Heart right ventricle (tissue), 16 donors: Measurements from ENCODE around the gene RAMP3. TPM values are rescaled to one million over a fixed set of nuclear protein-coding genes. Genes with fewer than 3 reads are reported as not detected.

ENCODE experiments used
- ATAC-seq, 8 donors: fragments of 200-7000 bp; cut with Tn5 transposase; one replicate each; pipeline ENCODE4 v1.9.1; 2020; ENCODE audit warnings: mild to moderate bottlenecking in 8 of 8, moderate library complexity in 8 of 8, moderate number of reproducible peaks in 1 of 8
- DNase-seq, 2 donors: peaks; one replicate each; pipeline ENCODE4 v3.0.0-alpha.2; 2020
- H3K27ac ChIP-seq, 10 donors: fragments of 200-600 bp; sonication (generic) in 2 of 10; one replicate each; pipeline versions ENCODE4 v1.5.0 to v1.8.0; 2020 to 2022; ENCODE audit warnings: mild to moderate bottlenecking in 3 of 10
- H3K27me3 ChIP-seq, 7 donors: fragments of 200-600 bp; one replicate each; pipeline ENCODE4 v1.8.0; 2021 to 2022; ENCODE audit warnings: mild to moderate bottlenecking in 2 of 7
- H3K36me3 ChIP-seq, 9 donors: fragments of 200-600 bp; sonication (generic) in 1 of 9; one replicate each; pipeline versions ENCODE4 v1.5.0 to v1.8.0; 2020 to 2022; ENCODE audit warnings: mild to moderate bottlenecking in 2 of 9
- H3K4me1 ChIP-seq, 9 donors: fragments of 200-600 bp; sonication (generic) in 1 of 9; one replicate each; pipeline versions ENCODE4 v1.5.0 to v1.8.0; 2020 to 2022; ENCODE audit warnings: mild to moderate bottlenecking in 4 of 9
- H3K4me3 ChIP-seq, 10 donors: fragments of 200-600 bp; sonication (generic) in 2 of 10; one replicate each; pipeline versions ENCODE4 v1.5.0 to v1.8.0; 2020 to 2022; ENCODE audit warnings: mild to moderate bottlenecking in 7 of 10, moderate library complexity in 2 of 10
- H3K9me3 ChIP-seq, 11 donors: fragments of 200-600 bp in 10 of 11; sonication (generic) in 2 of 11; one replicate each; pipeline versions ENCODE4 v1.5.0 to v1.8.0; 2013 to 2022; ENCODE audit warnings: mild to moderate bottlenecking in 2 of 11, control low read depth in 1 of 11, moderate library complexity in 1 of 11
- CTCF ChIP-seq, 9 donors: fragments of 200-600 bp; sonication (generic) in 2 of 9; IDR thresholded peaks; one replicate each; pipeline versions ENCODE4 v1.5.0 to v1.8.0; 2021 to 2022; ENCODE audit warnings: antibody characterized with exemption in 9 of 9, mild to moderate bottlenecking in 5 of 9, moderate library complexity in 1 of 9
- WGBS, 2 donors: extraction: QIAGEN DNeasy Blood & Tissue Kit; methylation state at CpG; one replicate each; pipeline ENCODE4 v1.1.7; 2013; ENCODE audit warnings: inconsistent platforms in 1 of 2; 5-methylcytosine and 5-hydroxymethylcytosine counted together
- intact Hi-C, 10 donors: fragments of 100-400 bp; cut with DNase I; formaldehyde crosslinking; loops; one replicate each; pipeline versions ENCODE4 v1.11.1 to v1.14.2; 2022
- polyA plus RNA-seq, 2 donors: library from polyadenylated mRNA; stranded (reverse); fragments of 200-250 nt; gene quantifications; one replicate each; pipeline ENCODE4 v1.2.3, GENCODE V29; 2013
- total RNA-seq, 10 donors: library from RNA; stranded (reverse); fragmentation: NEBNext Ultra II Directional in 3 of 10; extraction: Animal tissue kit (Norgen Biotek cat#: 25700) in 3 of 10; gene quantifications; one replicate each; pipeline versions ENCODE4 v1.2.1 to v1.2.4, GENCODE V29; 2021 to 2023
- donor health status: Arrhythmogenic right ventricular cardiomyopathy.
- donor health status: ischemic (EF 13 %, LVEDD 7.1; RV severe dilation, severe dysfunction).
- donor health status: healthy with polysubstance abuse.
- donor health status: DM: no; HTN: yes; CAD: no.
- donor health status: DM: no; HTN: no; CAD: no.
- donor health status: ischemic (EF 25% LVEDD 6.9; RV normal size, moderate dysfunction).
- donor health status: ischemic (EF 25% LVEDD 5.7; RV mildly dilated, moderate dysfunction).
- donor health status: healthy.
- donor health status: DM: yes; HTN: yes; CAD: no.
- donor health status: Ischemic cardiomyopathy.
- donor health status: ischemic (EF 35%, LVEDD 5.7; RV mildly dilated, moderate dysfunction).
- donor health status: nonischemic (EF 11% LVEDD 7.7; RV severe dilation, severe dysfunction).
- donor health status: DM: yes; HTN: yes; CAD: no.
- donor health status: PGD.
- donor health status: ischemic (EF 29% LVEDD 5.4; RV normal size, mild dysfunction).
- donor health status: nonischemic (EF 23%, LVEDD 6.1; RV moderate dilation, normal function).

The RAMP3 gene
- total and polyA plus RNA-seq, 12 donors: 12.7 to 70.2 (median 29.1) TPM

DNA sequence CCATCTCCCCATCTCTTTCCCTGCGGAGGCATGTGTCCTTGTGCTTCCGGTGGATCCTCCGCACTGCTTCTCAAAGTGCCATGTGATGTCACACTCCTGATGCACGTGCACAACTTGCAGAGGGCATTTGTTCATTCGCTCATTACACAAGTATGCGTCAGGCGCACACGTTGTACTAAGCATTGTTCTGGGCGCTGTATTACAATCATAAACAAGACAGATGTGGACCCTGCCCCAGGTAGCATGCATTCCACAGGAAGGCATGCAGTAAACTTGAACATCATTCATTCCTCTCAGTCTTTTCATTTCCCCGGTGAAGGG is 9.0 kb upstream of the RAMP3 start:
- ATAC-seq (no peak), DNase-seq (no peak)
- Histone ChIP-seq H3K9me3 (no peaks in the 10 kb centered on the region), H3K27ac (no peak overlapping the region), H3K36me3 (no peaks in the 10 kb centered on the region), H3K4me1 (no peaks in the 10 kb centered on the region), H3K4me3 (no peak overlapping the region), H3K27me3 (peaks cover 0 to 35% (median 17%) of the 10 kb centered on the region in 7 donors)
- WGBS, 2 donors: 82 to 87% methylated on average over 10 of the region's 10 CpGs
- TF ChIP-seq CTCF (IDR thresholded peaks at IDR 0.05): no peak
- intact Hi-C loops: no loop called here

DNA sequence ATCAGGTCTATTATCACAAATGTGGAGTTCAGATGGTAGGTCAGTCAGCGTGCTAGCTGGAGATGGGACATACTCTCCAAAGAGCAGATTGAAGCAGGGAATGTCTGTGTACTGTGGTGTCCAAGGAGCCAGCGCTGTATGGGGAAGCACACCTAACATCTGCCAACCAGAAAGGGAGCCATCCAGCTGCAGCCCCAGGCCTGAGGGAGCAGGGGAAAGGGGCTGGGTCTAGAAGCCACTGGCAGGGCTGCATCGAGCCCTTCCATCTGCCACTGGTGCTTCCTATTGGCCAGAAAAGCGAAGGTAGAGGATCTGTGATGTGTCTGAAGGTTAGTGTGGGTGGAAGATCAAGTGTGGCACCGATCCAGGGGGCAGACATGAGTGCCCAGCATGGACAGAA is 8.0 kb upstream of the RAMP3 start:
- ATAC-seq (no peak), DNase-seq (no peak)
- WGBS, 2 donors: 76 to 81% methylated on average over 5 of the region's 5 CpGs
- Histone ChIP-seq H3K36me3 (no peaks in the 10 kb centered on the region), H3K27me3 (peaks cover 0 to 31% (median 16%) of the 10 kb centered on the region in 7 donors), H3K4me1 (peaks cover 0 to 3% (median 0%) of the 10 kb centered on the region in 9 donors), H3K9me3 (no peaks in the 10 kb centered on the region), H3K4me3 (no peak overlapping the region), H3K27ac (no peak overlapping the region)
- intact Hi-C loops: loop anchor here in 5 of 10 donors (2.0 to 10.0 kb wide), 4 partner anchors 111 to 705 kb away; no protein-coding TSS in a partner anchor
- no peak for TF ChIP-seq CTCF (IDR thresholded peaks at IDR 0.05)

DNA sequence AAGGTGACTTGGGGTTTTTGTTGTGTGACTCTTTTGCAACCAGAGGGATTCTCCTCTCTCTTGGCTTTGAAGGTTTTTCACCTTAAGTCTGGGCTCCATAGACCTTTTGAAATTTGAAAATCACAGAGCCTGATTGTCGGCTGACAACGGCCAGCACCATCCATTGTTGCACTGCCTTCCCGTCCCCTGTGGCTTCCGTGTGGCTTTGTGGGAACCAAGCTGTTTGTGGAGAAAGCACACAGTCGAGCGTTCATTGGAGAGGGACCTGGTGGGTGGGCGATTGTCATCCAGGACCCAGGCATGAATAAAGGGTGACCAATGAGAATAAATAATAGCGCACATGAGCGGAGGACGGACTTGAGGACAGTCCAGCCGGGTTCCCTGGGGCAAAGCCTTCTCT is 7.4 kb upstream of the RAMP3 start:
- intact Hi-C loops: loop anchor here in 5 of 10 donors (2.0 to 10.0 kb wide), 4 partner anchors 111 to 705 kb away; no protein-coding TSS in a partner anchor
- Histone ChIP-seq H3K9me3 (no peaks in the 10 kb centered on the region), H3K4me1 (peaks cover 0 to 9% (median 0%) of the 10 kb centered on the region in 9 donors), H3K36me3 (no peaks in the 10 kb centered on the region), H3K27ac (no peak overlapping the region), H3K4me3 (no peak overlapping the region), H3K27me3 (peaks cover 0 to 25% (median 16%) of the 10 kb centered on the region in 7 donors)
- DNase-seq: no peak
- no peak for TF ChIP-seq CTCF (IDR thresholded peaks at IDR 0.05)
- no peak for ATAC-seq
- 84 to 86% methylated on average over 11 of the region's 11 CpGs for WGBS, 2 donors

- peaks cover 0 to 26% (median 16%) of the 10 kb centered on the region in 7 donors for H3K27me3 ChIP-seq
- TF ChIP-seq CTCF (IDR thresholded peaks at IDR 0.05): no peak
- 66 to 76% methylated on average over 9 of the region's 9 CpGs for WGBS, 2 donors
- H3K4me1 ChIP-seq: peaks cover 0 to 9% (median 0%) of the 10 kb centered on the region in 9 donors
- H3K36me3 ChIP-seq: no peaks in the 10 kb centered on the region
- no peak overlapping the region for H3K27ac ChIP-seq
- H3K9me3 ChIP-seq: no peaks in the 10 kb centered on the region
- intact Hi-C loops: loop anchor here in 5 of 10 donors (2.0 to 10.0 kb wide), 4 partner anchors 110 to 704 kb away; no protein-coding TSS in a partner anchor
- DNase-seq (no peak), ATAC-seq (no peak)
- no peak overlapping the region for H3K4me3 ChIP-seq
Measured at GRCh38 chr7:45151131-45151684, 6.4 kb upstream of the RAMP3 start.
